ENCODE data around the gene SDHB.

DNA sequence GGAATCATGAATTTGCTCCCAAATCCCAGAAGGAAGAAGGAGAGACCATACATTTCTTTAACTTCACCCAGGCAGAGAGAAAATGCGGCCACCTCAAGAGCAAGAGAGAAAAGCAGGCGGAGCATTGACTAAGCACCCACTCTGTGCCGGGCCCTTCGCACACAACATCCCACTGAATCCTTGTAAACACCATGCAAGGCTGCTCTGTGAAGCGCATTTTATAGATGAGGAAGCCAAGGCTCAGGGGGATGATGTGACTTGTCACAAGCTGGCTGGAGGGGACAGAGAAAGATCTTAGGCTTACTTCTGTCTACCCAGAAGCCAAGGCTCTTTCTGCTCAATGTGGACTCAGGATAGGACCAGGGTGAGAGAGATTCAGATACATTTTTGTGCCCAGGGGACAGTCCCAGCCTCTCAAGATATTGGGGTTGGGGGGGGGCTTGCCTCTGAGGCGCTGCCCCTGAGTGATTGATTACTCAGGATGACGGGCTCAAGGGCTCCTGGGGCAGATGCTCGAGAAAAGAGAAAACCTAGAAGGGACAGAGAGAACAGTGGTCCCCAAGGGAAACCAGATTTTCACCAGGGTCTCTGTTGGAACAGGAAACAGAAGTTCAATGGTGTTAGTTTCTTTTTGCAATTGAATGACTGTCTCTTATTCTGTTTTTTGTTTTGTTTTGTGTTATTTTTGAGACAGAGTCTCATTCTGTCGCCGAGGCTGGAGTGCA, 45.9 kb upstream of the SDHB start:
- no peak for TF ChIP-seq EZH2 (IDR thresholded peaks at IDR 0.05; ENCODE audit: borderline replicate concordance, insufficient read depth, low read depth, low read length, poor library complexity, severe bottlenecking)
- TF ChIP-seq, protein P1, sequence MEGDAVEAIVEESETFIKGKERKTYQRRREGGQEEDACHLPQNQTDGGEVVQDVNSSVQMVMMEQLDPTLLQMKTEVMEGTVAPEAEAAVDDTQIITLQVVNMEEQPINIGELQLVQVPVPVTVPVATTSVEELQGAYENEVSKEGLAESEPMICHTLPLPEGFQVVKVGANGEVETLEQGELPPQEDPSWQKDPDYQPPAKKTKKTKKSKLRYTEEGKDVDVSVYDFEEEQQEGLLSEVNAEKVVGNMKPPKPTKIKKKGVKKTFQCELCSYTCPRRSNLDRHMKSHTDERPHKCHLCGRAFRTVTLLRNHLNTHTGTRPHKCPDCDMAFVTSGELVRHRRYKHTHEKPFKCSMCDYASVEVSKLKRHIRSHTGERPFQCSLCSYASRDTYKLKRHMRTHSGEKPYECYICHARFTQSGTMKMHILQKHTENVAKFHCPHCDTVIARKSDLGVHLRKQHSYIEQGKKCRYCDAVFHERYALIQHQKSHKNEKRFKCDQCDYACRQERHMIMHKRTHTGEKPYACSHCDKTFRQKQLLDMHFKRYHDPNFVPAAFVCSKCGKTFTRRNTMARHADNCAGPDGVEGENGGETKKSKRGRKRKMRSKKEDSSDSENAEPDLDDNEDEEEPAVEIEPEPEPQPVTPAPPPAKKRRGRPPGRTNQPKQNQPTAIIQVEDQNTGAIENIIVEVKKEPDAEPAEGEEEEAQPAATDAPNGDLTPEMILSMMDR (IDR thresholded peaks at IDR 0.05) = no peak

All from B cell (primary cell).